Fibroblast of skin of right quadriceps (primary cell): ENCODE results near the gene ELAVL1.
"Not testable (repeated sequence)": the region's sequence is repeated elsewhere in the genome, so short reads cannot be mapped to it uniquely, and the experiment has no call there.

Source experiments
- DNase-seq: peaks from one replicate; pipeline ENCODE4 v3.0.0-alpha.2; 2013

ELAVL1 gene

DNA sequence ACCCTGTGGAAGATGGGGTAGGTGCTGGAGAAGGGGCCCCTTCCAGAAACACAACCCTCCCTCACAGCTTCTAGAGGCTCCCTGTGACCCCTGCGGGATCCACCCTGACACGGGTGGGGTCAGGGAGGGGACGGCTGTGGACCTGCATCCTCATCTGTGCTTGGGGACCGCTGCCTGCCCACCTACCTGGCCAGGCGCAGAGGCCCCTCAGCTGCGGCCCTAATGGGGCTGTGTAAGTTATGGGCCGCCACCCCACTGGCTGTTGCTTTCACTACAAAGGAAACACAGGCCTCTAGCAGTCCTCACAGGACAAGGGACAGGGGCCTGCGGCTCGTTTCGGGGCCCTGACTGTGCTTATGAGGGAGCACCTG lies 72.5 kb downstream of the ELAVL1 start:
- DNase-seq = no peak

DNA sequence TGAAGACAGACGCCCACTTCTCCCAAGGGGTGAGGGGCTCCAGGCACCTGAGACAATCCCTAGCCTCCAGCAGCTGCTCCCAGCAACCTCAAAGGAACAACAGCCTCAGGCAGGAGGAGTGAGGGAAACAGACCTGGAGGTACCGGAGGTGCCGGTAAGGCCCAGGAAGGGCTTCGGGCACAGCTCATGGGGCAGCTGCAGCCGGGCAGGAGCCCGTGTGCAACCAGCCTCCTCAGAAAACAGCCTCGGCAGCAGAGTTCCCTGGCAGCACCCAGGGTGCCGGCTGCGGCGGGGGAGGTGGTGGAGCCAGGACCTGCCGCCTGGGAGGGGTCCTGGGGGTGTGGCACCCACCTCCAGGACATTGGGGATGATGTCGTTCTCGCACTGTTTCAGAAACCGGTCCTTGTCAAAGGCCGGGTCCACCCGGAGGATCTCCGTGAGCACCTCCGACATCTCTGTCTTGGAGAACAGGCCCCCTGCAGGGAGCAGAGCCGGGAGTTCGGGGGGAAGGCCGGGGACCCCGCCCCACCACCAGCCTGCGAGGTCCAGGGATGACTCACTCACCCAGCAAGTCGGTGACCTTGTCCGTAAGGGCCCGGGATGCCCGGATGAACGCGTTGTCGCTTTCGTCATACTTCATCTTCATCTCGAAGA lies 73.0 kb downstream of the ELAVL1 start:
- DNase-seq = no peak

- no peak for DNase-seq
Measured at GRCh38 chr19:7931221-7932061, 74.0 kb downstream of the ELAVL1 start.

GRCh38 chr19:7930765-7931164 lies 74.7 kb downstream of the ELAVL1 start:
- no peak for DNase-seq

DNA sequence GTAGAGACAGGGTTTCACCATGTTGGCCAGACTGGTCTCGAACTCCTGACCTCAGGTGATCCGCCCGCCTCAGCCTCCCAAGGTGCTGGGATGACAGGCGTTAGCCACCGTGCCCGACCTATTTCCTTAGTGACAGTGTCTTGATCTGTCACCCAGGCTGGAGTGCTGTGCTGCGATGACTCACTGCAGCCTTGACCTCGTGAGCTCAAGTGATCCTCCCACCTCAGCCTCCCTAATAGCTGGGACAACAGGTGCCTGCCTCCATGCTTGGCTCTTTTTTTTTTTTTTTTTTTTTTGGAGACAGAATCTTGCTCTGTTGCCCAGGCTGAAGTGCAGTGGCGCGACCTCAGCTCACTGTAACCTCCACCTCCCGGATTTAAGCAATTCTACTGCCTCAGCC lies 75.4 kb downstream of the ELAVL1 start:
- DNase-seq = not testable (repeated sequence)

GRCh38 chr19:7928741-7929701 lies 76.4 kb downstream of the ELAVL1 start:
- peak; percentile 85 for DNase-seq

DNA sequence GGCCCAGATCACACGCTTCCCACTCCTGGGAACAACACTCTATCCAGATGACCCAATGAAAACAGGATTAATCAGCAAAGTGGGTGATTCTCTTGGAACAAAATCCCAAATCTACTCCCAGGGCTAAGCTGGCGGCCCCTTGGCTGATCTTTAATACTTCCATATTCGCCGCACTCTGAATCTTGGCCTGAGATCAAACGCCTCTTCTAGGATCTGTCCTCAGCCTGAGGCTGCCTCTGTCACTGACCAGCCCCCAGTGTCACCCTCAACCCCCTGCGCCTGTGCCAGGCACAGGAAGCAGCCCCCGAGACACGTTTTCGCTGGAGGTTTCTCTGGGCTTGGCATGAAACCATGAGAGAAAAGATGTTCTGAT lies 77.1 kb downstream of the ELAVL1 start:
- DNase-seq = no peak

- DNase-seq = no peak
Measured at GRCh38 chr19:7927605-7928333, 77.7 kb downstream of the ELAVL1 start.

DNA sequence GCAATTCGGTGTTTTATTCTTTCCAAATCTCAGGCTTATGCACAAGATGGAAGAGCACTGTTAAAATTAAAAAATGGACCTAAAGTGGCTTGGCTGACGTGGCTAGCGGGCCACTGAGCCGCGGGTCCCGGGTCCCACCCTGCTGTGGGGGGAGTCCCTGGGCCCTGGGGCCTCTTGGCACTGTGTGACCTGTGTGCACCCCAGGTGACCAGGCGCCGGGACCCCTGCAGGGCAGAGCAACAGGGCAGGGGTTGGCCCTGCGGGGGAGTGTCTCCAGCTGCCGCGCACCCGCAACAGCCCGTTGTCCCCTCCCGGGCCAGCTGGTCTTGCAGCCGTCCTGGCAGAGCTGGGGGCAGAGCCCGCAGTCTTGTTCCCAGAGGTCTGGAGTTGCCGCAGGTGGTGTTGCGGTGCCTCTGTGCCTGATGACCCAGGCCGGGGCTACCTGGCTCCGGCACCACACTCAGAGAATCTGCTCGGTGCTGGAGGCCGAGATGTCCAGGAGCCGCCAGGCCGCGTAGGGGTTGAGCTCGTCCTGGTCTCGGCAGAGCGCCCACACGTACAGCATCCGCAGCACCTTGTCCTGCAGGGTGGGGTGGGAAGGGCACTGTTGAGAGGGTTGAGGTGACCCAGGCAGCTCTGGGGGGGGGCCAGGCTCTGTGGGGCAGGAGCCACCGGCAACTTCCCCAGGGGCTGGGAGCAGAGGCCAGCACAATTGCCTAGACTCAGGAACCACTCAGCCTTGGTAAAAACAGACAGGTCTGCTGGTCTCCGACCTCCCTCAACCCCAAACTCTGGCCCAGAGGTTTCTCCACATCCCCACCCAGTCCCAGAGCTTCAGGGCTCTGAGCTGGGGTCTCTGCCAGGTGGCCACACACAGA lies 78.5 kb downstream of the ELAVL1 start:
- no peak for DNase-seq

DNA sequence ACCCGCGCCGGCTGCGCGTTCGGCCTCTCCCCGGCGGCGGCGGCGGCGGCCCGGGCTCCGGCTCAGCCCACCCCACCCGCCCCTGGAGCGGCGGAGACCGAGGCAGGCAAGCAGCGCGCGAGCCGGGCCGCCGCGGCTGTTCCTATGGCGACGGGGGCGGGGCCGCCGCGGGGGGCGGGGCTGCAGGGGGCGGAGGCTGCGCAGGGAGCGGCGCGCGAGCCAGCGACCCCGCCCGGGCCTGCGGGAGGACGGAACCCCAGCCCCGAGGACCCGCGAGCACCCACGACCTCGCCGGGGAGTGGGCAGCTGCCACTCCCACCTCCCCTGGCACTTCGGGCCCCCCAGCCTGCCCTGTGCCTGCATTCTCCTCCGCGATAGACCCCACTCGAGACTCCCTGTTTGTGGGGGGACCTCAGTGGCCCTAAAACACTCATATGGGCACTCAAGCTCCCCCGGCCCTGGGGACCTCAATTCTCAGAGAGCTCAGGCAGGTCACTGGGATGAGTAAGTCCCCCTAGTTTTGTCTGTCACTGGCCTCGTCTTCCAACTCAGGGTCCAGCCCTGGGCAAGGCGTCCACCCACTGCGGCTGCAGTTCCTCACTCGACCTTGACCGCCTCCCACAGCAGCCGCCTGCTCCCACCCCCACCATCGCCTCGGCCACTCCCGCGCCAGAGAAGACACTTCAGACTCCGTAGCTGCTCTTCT lies 79.3 kb downstream of the ELAVL1 start, which contains the start of gene CTXN1:
CTXN1 (minus strand) TSS at position 115 of the 706 bp plus-strand sequence. CDS start 597 bp downstream, outside the sequence.
- peak; percentile 55 for DNase-seq

DNA sequence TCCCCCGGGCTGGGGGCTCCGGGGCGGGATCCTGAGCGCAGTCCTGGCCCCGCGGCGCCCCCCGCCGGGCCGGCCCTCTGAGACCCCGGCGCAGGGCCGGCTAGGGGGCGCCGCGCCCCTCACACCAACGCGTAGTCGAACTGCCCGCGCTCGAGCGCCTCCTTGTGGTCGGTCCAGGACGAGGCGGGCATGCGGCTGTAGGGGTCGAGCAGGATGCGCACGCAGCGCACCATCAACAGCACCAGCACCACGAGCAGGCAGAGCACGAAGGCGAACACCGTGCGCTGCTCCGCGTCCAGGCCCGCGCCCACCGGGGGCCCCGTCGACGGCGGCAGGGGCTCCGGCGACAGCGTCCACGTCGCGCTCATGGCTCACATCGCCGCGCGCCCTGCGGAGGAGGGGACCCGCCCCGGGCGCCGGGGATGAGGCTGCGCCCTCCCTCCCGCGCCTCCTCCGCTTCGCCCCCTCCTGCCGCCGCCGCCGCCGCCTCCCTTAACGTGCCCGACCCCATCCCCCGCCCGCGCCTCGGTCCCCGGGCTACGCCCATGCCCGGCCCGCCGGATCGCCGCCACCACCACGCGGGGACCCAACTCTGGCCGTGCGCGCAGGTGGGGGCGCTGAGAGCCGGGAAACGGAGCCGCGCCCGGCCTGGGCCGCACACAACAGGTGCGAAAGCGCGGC lies 80.1 kb downstream of the ELAVL1 start:
- peak; percentile 73 for DNase-seq

- no peak for DNase-seq
Measured at GRCh38 chr19:7924651-7925170, 80.7 kb downstream of the ELAVL1 start.

DNA sequence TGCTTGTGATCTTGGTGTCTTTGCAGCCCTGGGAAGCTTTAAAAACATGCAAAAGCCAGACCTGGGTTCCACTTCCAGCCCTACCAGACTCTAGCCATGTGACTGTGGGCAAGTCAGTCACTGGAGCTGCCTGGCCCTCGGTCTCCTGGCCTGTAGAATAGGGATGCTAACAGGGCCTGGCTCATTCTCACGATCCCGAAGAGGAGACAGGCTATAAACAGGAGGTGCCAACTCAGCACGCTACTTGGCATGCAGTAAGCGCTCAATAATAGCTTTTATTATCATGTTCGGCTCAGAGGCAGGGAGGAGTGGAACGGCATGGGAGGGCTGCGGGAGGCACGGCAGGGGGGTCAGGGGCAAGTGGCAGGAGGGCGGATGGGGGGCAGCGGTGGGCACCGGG lies 81.2 kb downstream of the ELAVL1 start:
- DNase-seq = no peak

GRCh38 chr19:7923295-7924191 lies 81.9 kb downstream of the ELAVL1 start:
- DNase-seq = no peak

DNA sequence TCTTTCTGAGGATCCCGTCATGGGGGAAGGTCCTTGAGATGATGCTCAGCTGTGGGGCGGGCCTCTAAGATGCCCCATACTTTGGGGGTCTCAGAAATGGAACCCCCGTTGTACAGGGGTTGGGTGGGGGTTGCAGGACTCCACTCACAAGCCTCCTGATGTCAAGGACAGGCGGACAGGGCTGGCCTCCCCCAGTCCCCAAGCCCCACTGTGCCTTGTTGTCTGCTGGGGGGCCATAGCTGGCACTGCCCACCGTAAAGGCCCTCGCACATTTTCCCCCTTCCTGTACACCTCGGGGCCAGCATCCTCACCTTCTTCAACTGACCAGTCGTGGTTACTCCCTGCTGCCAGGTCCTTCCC lies 82.6 kb downstream of the ELAVL1 start:
- no peak for DNase-seq

DNA sequence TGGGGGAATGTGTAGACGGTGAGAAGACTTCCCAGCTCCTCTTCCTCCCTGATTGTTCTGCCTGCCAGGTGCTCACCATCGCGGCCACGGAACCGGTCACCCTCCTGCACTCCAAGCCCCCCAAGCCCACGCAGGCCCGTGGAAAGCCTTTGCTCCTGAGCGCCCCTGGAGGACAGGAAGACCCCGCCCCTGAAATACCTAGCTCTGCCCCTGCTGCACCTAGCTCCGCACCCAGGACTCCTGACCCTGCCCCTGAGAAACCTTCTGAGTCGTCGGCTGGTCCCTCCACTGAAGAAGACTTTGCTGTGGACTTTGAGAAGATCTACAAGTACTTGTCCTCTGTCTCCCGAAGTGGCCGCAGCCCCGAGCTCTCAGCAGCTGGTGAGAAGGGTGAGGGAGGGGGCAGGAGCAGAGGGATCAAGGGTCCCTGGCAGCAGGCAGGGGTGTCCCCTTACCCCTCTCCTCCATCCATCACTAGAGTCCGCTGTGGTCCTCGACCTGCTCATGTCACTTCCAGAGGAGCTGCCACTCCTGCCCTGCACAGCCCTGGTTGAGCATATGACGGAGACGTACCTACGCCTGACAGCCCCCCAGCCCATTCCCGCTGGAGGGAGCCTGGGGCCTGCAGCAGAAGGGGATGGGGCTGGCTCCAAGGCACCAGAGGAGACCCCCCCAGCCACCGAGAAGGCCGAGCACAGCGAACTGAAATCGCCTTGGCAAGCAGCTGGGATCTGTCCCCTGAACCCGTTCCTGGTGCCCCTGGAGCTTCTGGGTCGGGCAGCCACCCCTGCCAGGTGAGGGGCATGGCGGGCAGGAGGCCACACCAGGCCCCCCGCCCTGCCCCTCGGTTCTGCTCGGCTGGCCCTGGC lies 83.2 kb downstream of the ELAVL1 start:
- DNase-seq = no peak

DNA sequence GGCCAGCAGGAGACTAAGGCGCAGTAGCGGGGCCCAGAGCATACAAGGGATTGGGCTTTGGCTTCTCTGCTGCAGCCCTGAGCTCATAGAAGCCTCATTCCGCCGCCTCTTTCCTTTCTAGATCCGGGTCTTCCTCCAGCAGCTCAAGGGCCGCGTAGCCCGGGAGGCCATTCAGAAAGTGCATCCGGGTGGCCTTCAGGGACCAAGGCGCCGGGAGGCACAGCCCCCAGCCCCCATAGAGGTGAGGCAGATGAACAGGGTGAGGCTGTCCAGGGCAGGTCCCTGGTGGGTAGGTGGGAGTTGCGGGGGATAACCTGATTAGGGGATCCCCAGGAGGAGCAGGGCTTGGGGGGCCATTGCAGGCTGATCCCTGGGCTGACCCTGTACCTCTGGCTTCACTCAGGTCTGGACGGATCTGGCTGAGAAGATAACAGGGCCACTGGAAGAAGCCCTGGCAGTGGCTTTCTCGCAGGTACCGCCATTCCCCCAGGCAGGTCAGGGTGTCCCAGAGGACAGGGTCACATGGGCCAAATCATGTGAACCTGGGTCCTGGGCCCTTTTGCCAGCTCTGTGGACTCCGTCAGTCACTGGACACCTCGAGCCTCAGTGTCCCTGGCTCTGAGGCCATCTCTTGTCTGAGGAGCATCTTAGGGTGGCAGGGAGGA lies 84.0 kb downstream of the ELAVL1 start:
- DNase-seq = no peak
